ENCODE measurements around the gene CALB2.
"Not testable (repeated sequence)": the region's sequence is repeated elsewhere in the genome, so short reads cannot be mapped to it uniquely, and the experiment has no call there.

The CALB2 gene, protein sequence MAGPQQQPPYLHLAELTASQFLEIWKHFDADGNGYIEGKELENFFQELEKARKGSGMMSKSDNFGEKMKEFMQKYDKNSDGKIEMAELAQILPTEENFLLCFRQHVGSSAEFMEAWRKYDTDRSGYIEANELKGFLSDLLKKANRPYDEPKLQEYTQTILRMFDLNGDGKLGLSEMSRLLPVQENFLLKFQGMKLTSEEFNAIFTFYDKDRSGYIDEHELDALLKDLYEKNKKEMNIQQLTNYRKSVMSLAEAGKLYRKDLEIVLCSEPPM

GRCh38 chr16:71358464-71358998 is at the start of gene CALB2:
CALB2 (plus strand) TSS chr16:71358723; CDS start chr16:71358793, 70 bp downstream.
- peak; percentile 25 to 29 for DNase-seq (ENCODE audit: low read depth in 2 of 2)

DNA sequence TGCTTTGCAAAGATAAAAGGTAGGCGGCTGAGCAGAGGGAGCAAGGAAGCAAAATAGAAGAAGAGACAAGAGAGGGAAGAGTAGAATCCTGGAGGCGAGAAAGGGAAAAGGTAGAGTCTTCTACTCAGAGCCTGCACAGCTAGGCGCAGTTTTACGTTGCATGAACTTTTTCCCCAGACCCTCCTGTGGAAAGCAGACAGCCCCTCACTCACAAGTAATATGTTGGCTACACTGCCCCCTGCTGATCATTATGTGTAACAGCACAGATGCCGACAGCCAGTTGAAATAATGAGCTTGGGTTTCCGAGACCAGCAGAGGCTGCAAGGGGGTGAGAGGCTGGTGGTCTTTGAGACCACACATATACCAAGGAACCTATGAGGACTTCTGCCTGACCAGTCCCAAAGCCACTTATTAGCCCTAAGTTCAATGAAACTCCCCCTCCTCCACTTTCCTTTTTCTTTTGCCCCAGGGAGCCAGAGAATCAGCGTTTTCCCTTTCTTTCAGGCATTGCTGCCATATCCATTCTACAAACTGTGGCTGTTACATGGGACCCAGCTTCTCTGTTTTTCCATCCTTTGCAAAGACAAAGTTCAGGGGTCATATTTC is 46.9 kb upstream of the CALB2 start:
- DNase-seq (ENCODE audit: low read depth in 2 of 2), result no peak

GRCh38 chr16:71313591-71313990 is 44.9 kb upstream of the CALB2 start:
- not testable (repeated sequence) for DNase-seq (ENCODE audit: low read depth in 2 of 2)

DNA sequence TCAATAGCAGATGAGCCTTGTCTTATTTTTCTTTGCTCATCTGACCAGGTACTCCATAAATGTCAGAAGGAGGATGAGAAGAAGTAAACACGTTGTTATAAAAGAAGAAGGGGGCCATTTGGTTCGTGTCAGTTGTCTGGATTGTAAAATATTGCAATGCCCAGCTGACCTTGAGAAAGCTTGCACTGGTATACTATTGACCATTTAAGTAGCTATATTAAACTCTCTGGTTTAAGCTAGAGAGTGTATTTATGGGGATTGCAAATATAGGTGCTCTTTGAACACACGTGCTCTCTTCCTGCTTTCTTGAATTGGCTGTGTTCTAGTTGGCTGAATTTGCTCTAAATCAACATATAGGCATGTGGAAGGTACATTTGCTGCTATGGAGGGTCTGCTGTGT is 43.3 kb upstream of the CALB2 start:
- DNase-seq (ENCODE audit: low read depth in 2 of 2), result no peak

- DNase-seq (ENCODE audit: low read depth in 2 of 2), result no peak
These were observed 38.5 kb upstream of the CALB2 start for GRCh38 chr16:71319999-71320398.

GRCh38 chr16:71327720-71328119 is 30.8 kb upstream of the CALB2 start:
- no peak for DNase-seq (ENCODE audit: low read depth in 2 of 2)

- DNase-seq (ENCODE audit: low read depth in 2 of 2), result no peak
These were observed 30.4 kb upstream of the CALB2 start for GRCh38 chr16:71328151-71328550.

- DNase-seq (ENCODE audit: low read depth in 2 of 2), result no peak
These were observed 20.9 kb upstream of the CALB2 start for GRCh38 chr16:71337631-71338030.

- no peak for DNase-seq (ENCODE audit: low read depth in 2 of 2)
These were observed 20.3 kb upstream of the CALB2 start for GRCh38 chr16:71338193-71338592.

- DNase-seq (ENCODE audit: low read depth in 2 of 2), result no peak
These were observed 19.9 kb upstream of the CALB2 start for GRCh38 chr16:71338632-71339031.

DNA sequence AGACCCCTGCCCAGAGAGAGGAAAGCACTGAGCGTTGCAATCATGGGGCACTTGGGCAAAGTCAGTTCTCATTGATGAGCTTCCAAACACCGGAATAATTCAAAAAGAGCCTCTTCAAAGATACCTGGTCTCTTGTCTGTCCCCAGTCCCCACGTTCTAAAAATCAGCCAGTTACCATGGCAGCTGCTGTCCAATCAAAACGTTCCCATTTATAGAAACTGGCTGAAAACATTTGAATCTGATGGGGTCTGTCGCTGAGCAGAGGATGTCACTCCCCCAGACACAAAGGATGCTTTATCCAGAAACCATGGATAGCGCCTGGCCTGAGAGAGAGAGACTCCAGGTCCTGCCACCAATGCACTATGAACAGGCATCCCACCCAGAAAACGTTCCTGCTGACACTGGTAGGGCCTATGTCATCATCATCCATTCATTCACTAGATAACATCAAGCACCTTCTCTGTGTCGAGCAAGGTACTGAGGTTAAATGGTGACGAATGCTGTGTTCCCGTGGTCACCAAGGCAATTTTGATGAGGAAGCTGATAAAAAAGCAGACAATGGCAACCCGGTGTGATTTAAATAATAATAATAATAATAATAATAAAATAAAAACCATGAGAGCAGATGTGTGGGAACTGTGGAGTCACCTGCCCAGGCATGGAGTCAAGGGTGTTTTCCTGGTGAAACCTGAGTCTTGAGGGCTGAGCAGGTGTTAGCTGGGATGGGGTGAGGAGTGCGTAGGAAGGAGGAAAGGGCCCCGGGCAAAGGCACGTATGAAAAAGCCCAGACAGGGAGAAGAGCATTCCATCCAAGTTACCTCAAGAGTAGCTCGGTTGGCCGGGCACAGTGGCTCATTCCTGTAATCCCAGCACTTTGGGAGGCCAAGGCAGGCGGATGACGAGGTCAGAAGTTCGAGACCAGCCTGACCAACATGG is 19.0 kb upstream of the CALB2 start:
- no peak for DNase-seq (ENCODE audit: low read depth in 2 of 2)

DNA sequence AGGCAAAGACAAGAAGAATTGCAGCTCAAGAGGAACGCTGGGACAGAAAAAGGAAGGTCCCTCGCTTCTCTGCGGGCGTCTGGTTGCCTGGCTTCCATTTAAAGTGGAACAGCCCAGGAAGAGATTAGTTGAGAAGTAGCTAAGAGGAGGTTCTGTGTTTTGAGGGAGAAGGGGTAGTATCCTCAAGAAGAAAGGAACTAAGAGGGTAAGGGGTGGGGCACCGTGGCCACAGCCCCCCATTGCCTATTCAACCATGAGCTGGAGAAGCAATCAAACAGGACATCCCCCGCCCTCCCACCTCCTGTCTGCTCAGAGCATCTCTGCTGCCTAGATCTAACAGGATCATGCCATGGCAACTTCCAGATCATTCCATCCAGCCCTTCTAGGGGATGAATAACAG is 18.1 kb upstream of the CALB2 start:
- no peak for DNase-seq (ENCODE audit: low read depth in 2 of 2)

GRCh38 chr16:71341881-71342280 is 16.6 kb upstream of the CALB2 start:
- DNase-seq (ENCODE audit: low read depth in 2 of 2), result no peak

DNA sequence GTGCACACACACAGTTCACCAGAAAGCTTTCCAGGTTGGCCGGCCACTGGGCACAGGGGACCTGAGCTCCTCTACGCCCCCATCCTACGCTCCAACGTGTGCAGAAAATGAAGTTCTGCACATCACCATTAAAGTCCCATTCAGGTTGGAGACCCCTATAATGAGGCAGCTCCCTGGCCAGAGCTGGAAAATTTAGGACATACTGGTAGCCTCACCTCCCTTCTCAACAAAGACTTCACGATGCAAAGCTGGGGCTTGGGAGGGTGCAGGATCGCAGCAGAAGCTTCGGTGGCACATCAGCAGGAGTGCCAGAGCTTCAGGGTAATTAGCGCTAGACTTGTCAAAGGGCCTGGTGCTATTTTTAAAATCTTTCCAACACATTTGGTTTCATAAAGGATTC is 15.4 kb upstream of the CALB2 start:
- no peak for DNase-seq (ENCODE audit: low read depth in 2 of 2)

DNA sequence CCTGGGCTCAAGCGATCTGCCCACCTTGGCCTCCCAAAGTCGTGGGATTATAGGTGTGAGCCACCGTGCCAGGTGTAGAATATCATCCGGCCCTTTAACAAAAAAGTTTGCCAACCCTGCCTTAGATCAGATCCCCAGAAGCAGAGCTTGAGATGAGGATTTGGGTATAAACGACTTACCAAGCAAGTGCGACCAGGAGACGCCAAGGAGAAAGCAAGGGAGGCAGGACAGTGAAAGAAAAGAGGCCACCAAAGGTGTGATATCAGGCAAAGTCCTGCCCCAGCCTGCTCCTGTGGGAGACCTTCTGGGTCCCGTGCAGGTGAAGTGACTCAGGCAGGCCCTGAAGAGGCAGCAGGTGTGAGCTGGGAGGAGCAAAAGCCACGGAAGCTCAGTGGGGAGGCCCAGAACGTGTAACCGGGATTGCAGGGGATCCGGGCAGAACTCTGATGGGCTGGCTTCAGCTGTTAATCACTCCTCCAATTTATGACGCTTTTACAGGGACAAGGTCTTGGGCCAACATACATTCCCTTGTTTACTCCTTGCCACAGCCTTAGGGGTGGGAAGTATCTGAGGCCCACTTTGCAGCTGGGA is 14.1 kb upstream of the CALB2 start:
- no peak for DNase-seq (ENCODE audit: low read depth in 2 of 2)

DNA sequence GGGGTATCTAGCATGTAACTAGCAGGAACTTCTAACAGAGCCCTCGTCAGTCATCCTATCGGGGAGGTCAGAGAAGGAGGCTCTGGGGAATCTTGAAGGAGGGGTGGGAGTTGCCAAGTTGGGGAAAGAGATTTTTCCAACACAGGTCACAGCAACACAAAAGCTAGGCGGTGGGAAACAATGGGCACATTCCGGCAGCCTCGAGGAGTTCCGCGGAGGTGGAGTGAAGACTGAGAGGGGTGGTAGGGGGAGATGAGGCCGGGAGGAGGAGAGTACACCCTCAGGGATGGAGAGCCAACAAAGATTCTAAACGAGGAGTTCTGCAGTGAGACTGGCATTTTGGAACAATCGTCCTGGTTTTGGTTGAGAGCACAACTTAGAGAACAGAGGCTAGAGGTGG is 13.5 kb upstream of the CALB2 start:
- no peak for DNase-seq (ENCODE audit: low read depth in 2 of 2)

DNA sequence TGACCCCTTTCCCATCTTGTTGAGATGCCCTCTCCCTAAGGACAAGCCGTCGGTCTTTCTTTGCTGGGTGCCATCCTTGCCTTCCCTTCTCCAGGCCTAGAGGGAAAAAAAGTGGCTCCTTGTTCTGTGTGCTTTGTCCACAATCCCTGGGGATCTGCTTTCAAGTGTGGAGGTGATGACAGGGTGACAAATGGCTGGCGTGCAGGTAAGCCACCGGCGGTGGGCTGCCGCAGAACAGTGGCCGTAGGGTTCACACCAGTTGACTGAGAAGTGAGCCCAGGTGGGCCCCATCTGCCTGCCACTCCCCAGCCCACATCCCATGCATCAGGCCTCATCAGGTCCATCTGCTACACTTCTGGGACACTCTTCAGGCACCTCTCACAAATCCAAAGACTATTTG is 11.4 kb upstream of the CALB2 start:
- no peak for DNase-seq (ENCODE audit: low read depth in 2 of 2)

GRCh38 chr16:71348262-71349085 is 10.0 kb upstream of the CALB2 start:
- DNase-seq (ENCODE audit: low read depth in 2 of 2), result no peak

DNA sequence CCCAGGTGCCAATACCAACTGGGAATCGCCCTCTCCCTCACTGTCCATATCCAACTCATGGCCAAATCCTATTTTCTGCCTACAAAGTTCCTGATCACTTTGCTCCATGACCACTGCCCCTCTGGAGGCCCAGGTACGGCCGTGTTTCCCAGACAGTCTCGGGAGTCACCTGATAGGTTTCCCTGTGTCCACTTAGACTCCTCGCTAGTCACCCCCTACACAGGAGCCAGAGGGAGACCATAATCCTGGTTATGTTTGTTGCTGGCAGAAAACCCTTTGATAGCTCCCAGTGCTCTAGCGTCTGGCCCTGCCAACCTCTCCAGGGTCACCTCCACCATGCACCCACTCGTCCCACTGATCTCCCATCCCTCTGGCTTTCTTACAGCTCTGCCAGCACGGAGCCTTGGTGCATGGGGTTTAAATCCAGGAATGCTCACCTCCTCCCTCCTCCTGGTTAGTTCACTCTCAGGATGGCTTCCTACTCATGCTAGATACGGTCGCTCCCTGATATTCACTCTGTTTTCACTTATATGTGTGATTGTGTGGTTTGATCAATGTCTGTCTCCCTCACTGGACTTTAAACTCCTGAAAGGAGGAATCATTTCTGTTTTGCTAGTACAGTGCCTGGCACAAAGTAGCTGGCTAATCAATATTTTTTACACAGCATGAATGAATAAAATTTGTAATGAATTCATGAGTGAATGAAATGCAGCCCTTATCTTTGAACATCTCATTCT is 7.5 kb upstream of the CALB2 start:
- no peak for DNase-seq (ENCODE audit: low read depth in 2 of 2)

DNA sequence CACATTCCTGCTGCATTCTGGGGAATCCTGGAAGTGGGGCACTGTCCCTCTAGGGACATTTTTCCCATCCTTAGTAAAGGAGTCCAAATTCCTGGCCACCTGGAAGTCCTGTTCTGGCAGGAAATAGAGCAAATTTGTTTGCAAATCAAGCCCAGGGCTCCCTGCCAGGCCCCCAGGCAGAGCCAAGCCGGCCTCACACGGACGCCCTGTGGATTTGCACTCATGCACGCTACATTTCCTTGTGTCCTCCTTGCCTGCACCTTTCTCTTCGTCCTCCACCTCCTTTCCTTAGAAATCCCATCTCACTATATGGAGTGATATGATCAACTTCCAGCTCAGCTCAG is 7.0 kb upstream of the CALB2 start:
- DNase-seq (ENCODE audit: low read depth in 2 of 2), result no peak

- no peak for DNase-seq (ENCODE audit: low read depth in 2 of 2)
These were observed 6.1 kb upstream of the CALB2 start for GRCh38 chr16:71352466-71352865.

Data from stimulated activated CD8-positive, alpha-beta memory T cell treated with anti-CD3 and anti-CD28 coated beads, Interleukin-7, amount 100 ng/mL, for 1 hour (primary cell).